IMR-90 (cell line): ENCODE results near the gene KDELR3. TPM values are rescaled to one million over a fixed set of nuclear protein-coding genes. Genes with fewer than 3 reads are reported as not detected.

Source experiments
- ATAC-seq: fragments of 200-7000 bp; cut with Tn5 transposase; 2 replicates; pipeline ENCODE4 v1.9.1; 2020; ENCODE audit warnings: low read depth, mild to moderate bottlenecking, moderate library complexity
- BruUV-seq: library from RNA; stranded (reverse); fragments of 400-500 nt; replicated peaks from 2 replicates; lab custom pipeline; 2021; lab: Mats Ljungman, UMichigan
- CTCF ChIA-PET: fragments of 300-600 bp; formaldehyde crosslinking; extraction: SDS; loops from one replicate; lab custom pipeline; 2021; ENCODE audit warnings: antibody characterized with exemption; lab: Yijun Ruan, JAX
- POLR2A ChIA-PET: fragments of 300-600 bp; sonication (Branson Sonifier 250); formaldehyde crosslinking; loops from one replicate; lab custom pipeline; 2022; ENCODE audit warnings: antibody characterized with exemption; ENCODE audit not compliant: unreplicated experiment; lab: Charles Lee
- DNase-seq: peaks from one replicate; pipeline ENCODE4 v3.0.0; 2013
- H2AFZ ChIP-seq: replicated peaks from 2 replicates; pipeline ENCODE3; 2013; ENCODE audit warnings: low read length, mild to moderate bottlenecking; ENCODE audit not compliant: poor library complexity
- H2AK5ac ChIP-seq: 2 replicates; pipeline ENCODE4 v1.6.1; 2013; ENCODE audit warnings: low read depth, low read length, inconsistent platforms
- H2AK9ac ChIP-seq: replicated peaks from 2 replicates; pipeline ENCODE3; 2013; ENCODE audit warnings: mild to moderate bottlenecking, low read depth, low read length, moderate library complexity; ENCODE audit not compliant: poor library complexity
- H2BK120ac ChIP-seq: 2 replicates; pipeline ENCODE4 v1.6.1; 2013; ENCODE audit warnings: low read depth, low read length, inconsistent platforms
- H2BK15ac ChIP-seq: 3 replicates; pipeline ENCODE4 v1.6.1; 2013; ENCODE audit warnings: low read depth, low read length, inconsistent platforms
- H2BK20ac ChIP-seq: 2 replicates; pipeline ENCODE4 v1.6.1; 2013; ENCODE audit warnings: low read depth, mild to moderate bottlenecking, inconsistent platforms, low read length, moderate library complexity
- H2BK5ac ChIP-seq: 2 replicates; pipeline ENCODE4 v1.6.1; 2013; ENCODE audit warnings: mild to moderate bottlenecking, low read depth, low read length, inconsistent platforms; ENCODE audit not compliant: poor library complexity, severe bottlenecking
- H3K14ac ChIP-seq: replicated peaks from 2 replicates; pipeline ENCODE4 v1.6.1; 2013; ENCODE audit warnings: low read depth, low read length, inconsistent platforms
- H3K18ac ChIP-seq: 2 replicates; pipeline ENCODE4 v1.6.1; 2013; ENCODE audit warnings: low read depth, low read length, control low read depth
- H3K23ac ChIP-seq: 2 replicates; pipeline ENCODE4 v1.6.1; 2013; ENCODE audit warnings: low read depth, low read length, inconsistent platforms
- H3K27ac ChIP-seq: 2 replicates; pipeline ENCODE4 v1.5.1; 2013; ENCODE audit warnings: mild to moderate bottlenecking, control low read depth, low read length; ENCODE audit not compliant: insufficient read depth
- H3K27me3 ChIP-seq: 2 replicates; pipeline ENCODE4 v1.6.1; 2013; ENCODE audit warnings: low read length; ENCODE audit not compliant: control insufficient read depth, insufficient read depth
- H3K36me3 ChIP-seq: 2 replicates; pipeline ENCODE4 v1.6.1; 2013; ENCODE audit warnings: low read length, mixed read lengths; ENCODE audit not compliant: control insufficient read depth, insufficient read depth
- H3K4ac ChIP-seq: 2 replicates; pipeline ENCODE4 v1.6.1; 2013; ENCODE audit warnings: low read depth, low read length, inconsistent platforms
- H3K4me1 ChIP-seq: 2 replicates; pipeline ENCODE4 v1.6.1; 2013; ENCODE audit warnings: low read length, mixed read lengths; ENCODE audit not compliant: control insufficient read depth, insufficient read depth
- H3K4me2 ChIP-seq: 2 replicates; pipeline ENCODE4 v1.6.1; 2013; ENCODE audit warnings: low read depth, mild to moderate bottlenecking, control low read depth, low read length, moderate library complexity
- H3K4me3 ChIP-seq: 2 replicates; pipeline ENCODE4 v1.5.1; 2013; ENCODE audit warnings: low read depth, mild to moderate bottlenecking, control low read depth, low read length, moderate library complexity; ENCODE audit not compliant: insufficient read depth
- H3K56ac ChIP-seq: 2 replicates; pipeline ENCODE4 v1.6.1; 2013; ENCODE audit warnings: low read length, inconsistent platforms; ENCODE audit not compliant: insufficient read depth; ENCODE audit errors: extremely low read depth
- H3K79me1 ChIP-seq, 2 experiments: 2 replicates each; pipeline ENCODE4 v1.6.1; 2013; ENCODE audit warnings: low read length in 2 of 2, inconsistent platforms in 1 of 2, low read depth in 1 of 2
- H3K9ac ChIP-seq: 2 replicates; pipeline ENCODE4 v1.6.1; 2013; ENCODE audit warnings: low read depth, low read length, control low read depth
- H3K9me1 ChIP-seq: 2 replicates; pipeline ENCODE4 v1.6.1; 2013; ENCODE audit warnings: low read length, inconsistent platforms; ENCODE audit not compliant: insufficient read depth
- H3K9me3 ChIP-seq: 2 replicates; pipeline ENCODE4 v1.6.1; 2013; ENCODE audit warnings: low read length; ENCODE audit not compliant: control insufficient read depth, insufficient read depth
- H4K20me1 ChIP-seq: 2 replicates; pipeline ENCODE4 v1.6.1; 2013; ENCODE audit warnings: low read length, inconsistent platforms; ENCODE audit not compliant: insufficient read depth
- H4K5ac ChIP-seq: 2 replicates; pipeline ENCODE4 v1.6.1; 2013; ENCODE audit warnings: mild to moderate bottlenecking, low read depth, low read length, control low read depth
- H4K8ac ChIP-seq, 2 experiments: 2 replicates each; pipeline ENCODE4 v1.6.1; 2013; ENCODE audit warnings: low read depth in 2 of 2, low read length in 2 of 2, control low read depth in 1 of 2, inconsistent platforms in 1 of 2
- H4K91ac ChIP-seq: 2 replicates; pipeline ENCODE4 v1.6.1; 2013; ENCODE audit warnings: low read depth, low read length, inconsistent platforms; ENCODE audit not compliant: insufficient read depth
- MAZ ChIP-seq: IDR thresholded peaks from 2 replicates; pipeline ENCODE4 v1.6.1; 2012; ENCODE audit warnings: low read depth, mild to moderate bottlenecking, low read length, improper control_type of control experiment, moderate library complexity, borderline replicate concordance
- WGBS, 2 experiments: methylation state at CpG; one replicate each; pipeline versions ENCODE4 v1.1.5 to v1.1.7; 2013; ENCODE audit warnings: missing lambda C conversion rate in 2 of 2; ENCODE audit not compliant: insufficient read length in 1 of 2; ENCODE audit errors: extremely low coverage in 2 of 2; 5-methylcytosine and 5-hydroxymethylcytosine counted together
- dilution Hi-C: fragments of 300-500 bp; cut with HindIII; formaldehyde crosslinking; loops from one replicate; pipeline ENCODE4 v1.14.3; 2018; ENCODE audit warnings: low sequenced_read_pairs; ENCODE audit not compliant: unreplicated experiment
- in situ Hi-C: fragments of 300-500 bp; cut with MboI; formaldehyde crosslinking; loops from 3 replicates; pipeline ENCODE4 v1.14.3; 2019; ENCODE audit warnings: low sequenced_read_pairs, inconsistent platforms, mixed read lengths
- intact Hi-C: fragments of 100-400 bp; cut with micrococcal nuclease; formaldehyde crosslinking; loops from 2 replicates; pipeline ENCODE4 v1.10.0; 2022
- polyA plus RNA-seq, 3 experiments: library from polyadenylated mRNA; depleted of rRNA; stranded (reverse); fragments of >200 nt; gene quantifications; 2 replicates each; pipeline ENCODE4 v1.2.3, GENCODE V29; 2012; ENCODE audit warnings: low replicate concordance in 1 of 3
- total RNA-seq: library from RNA; depleted of rRNA; stranded (reverse); fragments of >200 nt; gene quantifications from 2 replicates; pipeline ENCODE4 v1.2.3, GENCODE V29; 2012

The KDELR3 gene
- total and polyA plus RNA-seq, 2 of the 4 experiments (the other 2 are of a cell fraction), result 129 to 224 TPM

DNA sequence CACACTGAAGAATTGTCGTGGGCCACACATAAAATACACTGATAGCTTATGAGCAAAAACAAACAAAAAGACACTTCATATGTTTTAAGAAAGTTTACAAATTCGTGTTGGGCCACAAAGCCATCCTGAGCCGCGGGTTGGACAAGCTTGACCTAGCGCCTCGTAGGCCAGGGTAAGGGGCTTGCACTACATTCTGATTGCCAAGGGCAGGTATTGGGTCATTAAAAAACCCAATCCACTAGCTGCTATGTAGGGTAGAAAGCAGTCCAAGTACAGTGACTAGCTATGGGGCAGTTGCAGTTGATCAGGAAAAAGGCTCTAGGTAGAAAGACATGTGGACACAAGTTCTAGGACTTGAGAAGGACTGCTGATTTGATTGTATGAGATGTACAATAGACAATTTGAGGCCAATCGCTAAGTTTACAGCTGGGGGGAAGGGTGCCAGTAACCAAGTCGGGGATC, 14.0 kb downstream of the KDELR3 start:
- ATAC-seq (peak; percentile 3; the same call in 1 of the 2 replicates), DNase-seq (no peak)
- Histone ChIP-seq H3K14ac (no peak overlapping the region), H3K27ac (peak overlapping the region; percentile 44; the same call in 1 of the 2 replicates), H2BK15ac (no peak overlapping the region), H3K4me3 (no peak overlapping the region), H2AK5ac (no peak overlapping the region), H2BK5ac (no peak overlapping the region), H4K20me1 (peaks cover 65% of the 10 kb centered on the region), H3K4me1 (peaks cover 16% of the 10 kb centered on the region), H4K8ac (peak overlapping the region in 1 of 2 experiments; percentile 30; a peak in 1 of 4 replicates), H3K4ac (no peak overlapping the region), H3K23ac (no peak overlapping the region), H3K9me3 (no peaks in the 10 kb centered on the region), H3K79me1 (peaks cover 31 to 65% of the 10 kb centered on the region in 2 experiments), H2BK120ac (no peak overlapping the region), H3K27me3 (no peaks in the 10 kb centered on the region), H2AK9ac (no peak overlapping the region), H3K56ac (no peak overlapping the region), H2BK20ac (no peak overlapping the region), H4K5ac (no peak overlapping the region), H2AFZ (no peak overlapping the region), H3K18ac (no peak overlapping the region), H4K91ac (no peak overlapping the region), H3K9ac (no peak overlapping the region), H3K36me3 (peaks cover 55% of the 10 kb centered on the region), H3K9me1 (peaks cover 18% of the 10 kb centered on the region), H3K4me2 (no peak overlapping the region)
- dilution Hi-C loops, result no loop called here
- WGBS, 2 experiments, result no CpG with 5 or more reads among the region's 8 CpGs
- intact Hi-C loops, result no loop called here
- ChIA-PET CTCF (no interaction called here), POLR2A (no interaction called here)
- in situ Hi-C loops, result no loop called here
- BruUV-seq, result no TSS peak
- TF ChIP-seq MAZ, result no peak
